ENCODE results near the gene GLT6D1.

- TF ChIP-seq POLR2A (IDR thresholded peaks at IDR 0.05) (no peak), CTCF (IDR thresholded peaks at IDR 0.05) (no peak), EP300 (IDR thresholded peaks at IDR 0.05) (no peak)
These were observed 47.9 kb upstream of the GLT6D1 start for GRCh38 chr9:135687216-135687615.
